Measurements from ENCODE around the gene SASH1.
"Not testable (repeated sequence)": the region's sequence is repeated elsewhere in the genome, so short reads cannot be mapped to it uniquely, and the experiment has no call there.

Gene SASH1

DNA sequence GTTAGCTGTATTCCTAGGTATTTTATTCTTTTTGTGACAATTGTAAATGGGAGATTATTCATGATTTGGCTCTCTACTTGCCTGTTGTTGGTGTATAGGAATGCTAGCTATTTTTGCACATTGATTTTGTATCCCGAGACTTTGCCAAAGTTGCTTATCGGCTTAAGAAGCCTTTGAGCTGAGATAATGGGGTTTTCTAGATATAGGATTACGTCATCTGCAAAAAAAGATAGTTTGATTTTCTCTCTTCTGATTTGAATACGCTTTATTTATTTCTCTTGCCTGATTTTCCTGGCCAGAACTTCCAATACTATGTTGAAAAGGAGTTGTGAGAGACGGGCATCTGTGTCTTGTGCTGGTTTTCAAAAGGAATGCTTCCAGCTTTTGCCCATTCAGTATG, 241.0 kb downstream of the SASH1 start:
- no peak for TF ChIP-seq JUND (IDR thresholded peaks at IDR 0.05; ENCODE audit: low read depth)
- in situ Hi-C loops (cut with HindIII; ENCODE audit: low pct_unique_long_range_greater_than_20kb, low sequenced_read_pairs) = no loop called here
- DNase-seq (ENCODE audit: low read depth in 1 of 2, low spot score in 1 of 2) = no peak

DNA sequence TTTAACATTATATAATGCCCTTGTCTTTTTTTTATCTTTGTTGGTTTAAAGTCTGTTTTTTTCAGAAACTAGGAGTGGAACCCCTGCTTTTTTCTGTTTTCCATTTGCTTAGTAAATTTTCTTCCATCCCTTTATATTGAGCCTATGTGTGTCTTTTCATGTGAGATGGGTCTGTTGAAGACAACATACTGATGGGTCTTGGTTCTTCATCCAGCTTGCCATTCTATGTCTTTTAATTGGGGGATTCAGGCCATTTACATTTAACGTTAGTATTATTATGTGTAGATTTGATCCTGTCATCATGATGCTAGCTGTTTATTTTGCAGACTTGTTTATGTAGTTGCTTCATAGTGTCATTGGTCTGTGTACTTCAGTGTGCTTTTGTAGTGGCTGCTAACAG, 243.0 kb downstream of the SASH1 start:
- DNase-seq (ENCODE audit: low read depth in 1 of 2, low spot score in 1 of 2); in situ Hi-C loops (cut with HindIII; ENCODE audit: low pct_unique_long_range_greater_than_20kb, low sequenced_read_pairs): not testable (repeated sequence)

DNA sequence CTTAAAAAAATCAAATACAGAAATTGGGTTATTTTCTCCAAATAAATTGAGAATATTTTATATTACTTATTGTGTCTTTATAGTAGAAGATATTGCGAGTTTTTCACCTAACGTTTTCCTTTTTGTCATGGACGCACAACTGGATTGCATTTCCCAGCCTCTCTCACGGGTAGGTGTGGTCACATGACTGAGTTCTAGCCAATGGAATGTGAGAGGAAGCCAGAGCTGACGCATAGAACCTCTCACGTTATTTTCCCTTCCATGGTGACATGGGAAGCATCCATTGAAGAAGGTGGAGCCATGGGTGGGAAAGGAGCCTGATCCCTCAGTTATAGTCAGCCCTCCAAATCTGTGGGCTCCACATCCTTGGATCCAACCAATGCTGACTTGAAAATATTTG, 248.2 kb downstream of the SASH1 start:
- in situ Hi-C loops (cut with HindIII; ENCODE audit: low pct_unique_long_range_greater_than_20kb, low sequenced_read_pairs) = no loop called here
- TF ChIP-seq JUND (IDR thresholded peaks at IDR 0.05; ENCODE audit: low read depth) = no peak
- DNase-seq (ENCODE audit: low read depth in 1 of 2, low spot score in 1 of 2) = no peak

DNA sequence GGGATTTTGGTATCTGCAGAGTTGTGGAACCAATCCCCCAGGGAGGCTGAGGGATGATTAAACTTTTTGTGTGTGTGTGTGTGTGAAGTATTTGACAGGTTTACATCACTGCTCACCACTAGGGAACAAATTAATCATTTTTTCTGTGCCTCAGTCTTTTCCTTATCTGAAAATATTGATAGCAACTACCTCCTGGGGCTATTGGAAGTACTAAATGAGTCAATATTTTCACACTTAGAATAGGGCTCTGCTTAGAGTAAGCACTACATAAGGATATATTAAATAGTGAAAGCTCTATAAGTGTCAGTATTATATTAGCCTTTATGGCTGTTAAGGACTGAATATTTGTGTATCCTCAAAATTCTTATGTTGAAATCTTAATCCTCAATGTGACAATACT, 249.0 kb downstream of the SASH1 start:
- in situ Hi-C loops (cut with HindIII; ENCODE audit: low pct_unique_long_range_greater_than_20kb, low sequenced_read_pairs) = no loop called here
- no peak for DNase-seq (ENCODE audit: low read depth in 1 of 2, low spot score in 1 of 2)
- TF ChIP-seq JUND (IDR thresholded peaks at IDR 0.05; ENCODE audit: low read depth) = no peak

DNA sequence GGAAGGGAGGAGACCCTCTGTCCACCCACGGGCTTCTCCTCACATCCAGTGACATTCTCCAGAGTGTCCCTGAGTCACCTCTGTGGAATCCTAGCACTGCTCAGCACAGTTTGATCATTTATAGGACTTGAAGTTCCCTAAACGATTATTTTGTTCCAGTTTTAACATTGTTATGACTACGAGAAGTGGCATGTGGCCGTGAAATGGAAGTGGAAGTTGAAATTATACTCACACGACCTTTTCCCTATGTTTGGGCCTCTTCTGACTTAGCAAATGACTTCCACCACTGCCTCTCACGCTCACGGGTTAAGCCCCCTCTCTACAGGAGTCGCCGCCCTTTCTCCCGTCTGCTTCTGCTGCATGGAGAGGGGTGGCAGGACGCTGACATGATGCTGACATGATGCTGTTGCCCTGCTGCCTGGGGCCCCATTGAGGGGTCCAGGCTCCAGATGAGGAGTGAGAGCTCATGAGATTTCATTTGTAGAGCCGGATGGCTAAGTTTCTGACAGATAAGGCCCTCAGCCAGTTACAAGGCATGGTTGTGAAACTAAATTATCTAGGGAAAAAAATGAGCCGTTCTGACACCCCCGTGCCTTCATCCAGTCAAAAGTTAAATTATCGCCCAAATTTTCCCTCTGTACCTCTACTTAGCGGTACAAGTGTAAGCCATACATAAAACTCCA, 250.6 kb downstream of the SASH1 start:
- in situ Hi-C loops (cut with HindIII; ENCODE audit: low pct_unique_long_range_greater_than_20kb, low sequenced_read_pairs) = no loop called here
- no peak for DNase-seq (ENCODE audit: low read depth in 1 of 2, low spot score in 1 of 2)
- no peak for TF ChIP-seq JUND (IDR thresholded peaks at IDR 0.05; ENCODE audit: low read depth)

DNA sequence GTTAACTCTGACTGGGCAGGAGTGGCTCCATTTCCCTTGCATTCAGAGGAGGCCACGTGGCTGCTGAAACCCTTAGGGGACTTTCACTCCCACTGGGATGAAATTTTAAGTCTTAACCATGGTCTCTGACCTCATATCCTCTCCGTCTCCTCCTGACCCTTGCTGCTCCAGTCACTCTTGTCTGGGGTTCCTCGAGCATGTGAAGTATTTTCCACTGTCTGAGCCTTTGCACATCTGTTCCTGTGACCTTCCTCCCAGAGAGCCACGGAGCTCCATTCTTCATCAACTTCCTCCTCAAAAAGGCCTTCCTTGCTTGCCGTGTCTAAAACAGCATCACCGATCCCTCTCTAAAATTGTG, 251.2 kb downstream of the SASH1 start:
- TF ChIP-seq JUND (IDR thresholded peaks at IDR 0.05; ENCODE audit: low read depth) = no peak
- no peak for DNase-seq (ENCODE audit: low read depth in 1 of 2, low spot score in 1 of 2)
- in situ Hi-C loops (cut with HindIII; ENCODE audit: low pct_unique_long_range_greater_than_20kb, low sequenced_read_pairs) = no loop called here

DNA sequence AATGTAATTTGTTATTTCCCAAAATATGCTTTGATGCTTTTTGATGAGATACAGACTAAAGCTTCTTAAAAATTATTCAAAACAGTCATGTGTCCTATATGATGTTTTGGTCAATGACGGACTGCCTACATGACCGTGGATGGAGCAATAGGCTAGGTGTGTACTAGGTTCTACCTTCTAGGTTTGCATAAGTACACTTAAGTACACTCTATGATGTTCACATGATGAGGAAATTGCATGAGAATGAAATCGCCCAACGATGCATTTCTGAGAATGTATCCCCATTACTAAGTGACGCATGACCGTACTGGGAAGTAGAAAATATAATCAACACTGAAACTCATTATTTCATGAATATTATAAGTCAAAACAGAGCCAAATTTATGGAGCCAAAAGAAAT, 252.9 kb downstream of the SASH1 start:
- no peak for DNase-seq (ENCODE audit: low read depth in 1 of 2, low spot score in 1 of 2)
- no peak for TF ChIP-seq JUND (IDR thresholded peaks at IDR 0.05; ENCODE audit: low read depth)
- in situ Hi-C loops (cut with HindIII; ENCODE audit: low pct_unique_long_range_greater_than_20kb, low sequenced_read_pairs) = no loop called here

DNA sequence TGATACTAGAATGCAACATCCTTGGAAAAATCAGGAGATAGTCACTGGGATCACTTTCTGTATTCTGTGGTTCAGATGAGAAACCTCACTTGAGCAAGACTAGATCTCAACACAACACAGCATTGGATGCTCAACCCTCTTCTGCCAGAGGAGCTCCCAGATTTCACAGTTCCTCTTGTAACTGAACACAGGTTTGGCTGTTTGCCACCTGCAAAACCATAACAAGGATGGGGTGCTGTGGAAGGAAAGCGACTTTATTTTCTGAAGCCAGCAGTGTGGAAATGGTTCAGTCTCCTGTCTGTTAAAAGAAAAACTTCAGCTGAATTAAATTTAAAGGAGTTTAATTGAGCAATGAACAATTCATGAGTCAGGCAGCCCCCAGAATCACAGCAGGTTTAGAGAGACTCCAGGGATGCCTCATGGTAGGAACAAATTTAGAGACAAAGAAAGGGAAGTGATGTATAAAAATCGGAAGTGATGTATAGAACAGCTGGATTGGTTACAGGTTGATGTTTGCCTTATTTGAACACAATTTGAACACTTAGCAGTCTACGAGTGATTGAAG, 254.3 kb downstream of the SASH1 start:
- DNase-seq (ENCODE audit: low read depth in 1 of 2, low spot score in 1 of 2) = no peak
- in situ Hi-C loops (cut with HindIII; ENCODE audit: low pct_unique_long_range_greater_than_20kb, low sequenced_read_pairs) = no loop called here
- TF ChIP-seq JUND (IDR thresholded peaks at IDR 0.05; ENCODE audit: low read depth) = no peak

DNA sequence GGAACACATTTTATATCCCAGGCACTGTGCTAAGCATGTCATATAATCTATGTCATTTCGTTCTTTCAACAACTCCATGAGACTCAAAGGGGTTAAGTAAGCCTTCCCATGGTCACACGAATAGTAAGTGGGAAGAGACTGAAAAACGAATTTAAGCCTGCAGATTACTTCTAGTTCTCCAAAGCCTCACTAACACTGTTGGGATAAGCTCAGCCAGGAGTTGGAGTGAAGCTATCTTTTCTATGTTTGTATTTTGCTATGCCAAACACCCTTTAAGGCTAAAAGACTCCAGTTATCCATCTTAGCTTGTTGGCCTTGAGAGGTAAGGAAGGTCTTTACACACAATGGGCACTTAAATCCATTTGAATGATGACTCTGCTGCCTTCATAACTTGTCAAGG, 256.1 kb downstream of the SASH1 start:
- no peak for DNase-seq (ENCODE audit: low read depth in 1 of 2, low spot score in 1 of 2)
- in situ Hi-C loops (cut with HindIII; ENCODE audit: low pct_unique_long_range_greater_than_20kb, low sequenced_read_pairs) = no loop called here
- TF ChIP-seq JUND (IDR thresholded peaks at IDR 0.05; ENCODE audit: low read depth) = no peak

DNA sequence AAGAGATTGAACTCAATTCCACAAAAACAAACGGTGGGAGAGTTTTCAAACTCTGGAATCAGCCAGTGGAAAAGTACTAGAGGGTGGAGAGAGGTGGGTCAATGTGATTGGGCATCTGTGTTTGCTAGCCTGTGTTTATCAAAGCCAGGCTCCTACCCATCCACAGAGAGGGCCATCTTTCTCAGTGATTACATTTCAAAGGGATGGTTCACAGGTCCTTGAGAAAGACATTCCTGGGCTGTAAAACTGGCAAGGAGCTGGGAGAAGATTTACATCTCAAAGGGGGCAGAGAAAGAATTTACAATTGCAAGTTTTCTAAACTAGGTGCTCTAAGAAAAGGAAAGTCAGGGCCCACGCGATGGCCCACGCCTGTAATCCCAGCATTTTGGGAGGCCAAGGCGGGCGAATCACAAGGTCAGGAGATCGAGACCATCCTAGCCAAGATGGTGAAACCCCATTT, 257.4 kb downstream of the SASH1 start:
- TF ChIP-seq JUND (IDR thresholded peaks at IDR 0.05; ENCODE audit: low read depth) = no peak
- DNase-seq (ENCODE audit: low read depth in 1 of 2, low spot score in 1 of 2) = no peak
- in situ Hi-C loops (cut with HindIII; ENCODE audit: low pct_unique_long_range_greater_than_20kb, low sequenced_read_pairs) = no loop called here
